Measurements from ENCODE around the gene MELTF.

The MELTF gene

DNA sequence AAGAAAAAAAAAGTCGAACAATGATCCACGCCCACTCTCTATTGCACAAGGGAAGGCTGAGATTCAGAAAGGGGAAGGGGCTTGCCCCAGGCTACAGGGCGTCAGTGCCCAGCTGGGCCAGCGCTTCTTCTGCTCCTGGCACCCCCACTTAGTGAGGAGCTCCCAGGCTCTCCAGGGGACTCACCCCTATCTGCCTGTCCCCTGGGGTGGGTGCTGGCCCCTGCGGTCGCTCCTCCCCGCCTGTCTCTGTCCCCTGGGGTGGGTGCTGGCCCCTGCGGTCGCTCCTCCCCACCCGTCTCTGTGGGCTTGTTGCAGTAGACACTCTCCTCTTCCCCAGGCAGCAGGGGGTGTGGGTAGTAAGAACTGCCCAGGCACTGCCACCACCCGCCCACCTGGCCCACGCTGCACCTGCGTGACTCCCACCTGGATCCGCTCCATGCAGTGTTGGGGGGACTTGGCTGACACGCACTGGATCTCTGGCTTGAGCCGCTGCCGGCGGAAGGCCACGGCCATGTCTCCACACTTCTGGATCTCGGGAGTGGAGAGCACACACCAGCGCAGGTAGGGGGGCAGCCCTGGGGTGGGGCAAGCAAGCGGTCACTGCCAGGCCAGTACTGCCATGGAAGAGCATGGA lies 14.6 kb downstream of the MELTF start:
- TF ChIP-seq POLR2AphosphoS5 (IDR thresholded peaks at IDR 0.05; ENCODE audit: low read depth, low read length) (no peak), SIN3A (IDR thresholded peaks at IDR 0.05; ENCODE audit: borderline replicate concordance, insufficient read depth, low read length) (no peak), FOXP2 (optimal IDR thresholded peaks at IDR 0.05; ENCODE audit: borderline replicate concordance, extremely low read depth, extremely low read length, insufficient read depth) (no peak), TAF1 (IDR thresholded peaks at IDR 0.05; ENCODE audit: borderline replicate concordance, insufficient read depth, low read length) (no peak)
- TF ChIP-seq, protein P1, sequence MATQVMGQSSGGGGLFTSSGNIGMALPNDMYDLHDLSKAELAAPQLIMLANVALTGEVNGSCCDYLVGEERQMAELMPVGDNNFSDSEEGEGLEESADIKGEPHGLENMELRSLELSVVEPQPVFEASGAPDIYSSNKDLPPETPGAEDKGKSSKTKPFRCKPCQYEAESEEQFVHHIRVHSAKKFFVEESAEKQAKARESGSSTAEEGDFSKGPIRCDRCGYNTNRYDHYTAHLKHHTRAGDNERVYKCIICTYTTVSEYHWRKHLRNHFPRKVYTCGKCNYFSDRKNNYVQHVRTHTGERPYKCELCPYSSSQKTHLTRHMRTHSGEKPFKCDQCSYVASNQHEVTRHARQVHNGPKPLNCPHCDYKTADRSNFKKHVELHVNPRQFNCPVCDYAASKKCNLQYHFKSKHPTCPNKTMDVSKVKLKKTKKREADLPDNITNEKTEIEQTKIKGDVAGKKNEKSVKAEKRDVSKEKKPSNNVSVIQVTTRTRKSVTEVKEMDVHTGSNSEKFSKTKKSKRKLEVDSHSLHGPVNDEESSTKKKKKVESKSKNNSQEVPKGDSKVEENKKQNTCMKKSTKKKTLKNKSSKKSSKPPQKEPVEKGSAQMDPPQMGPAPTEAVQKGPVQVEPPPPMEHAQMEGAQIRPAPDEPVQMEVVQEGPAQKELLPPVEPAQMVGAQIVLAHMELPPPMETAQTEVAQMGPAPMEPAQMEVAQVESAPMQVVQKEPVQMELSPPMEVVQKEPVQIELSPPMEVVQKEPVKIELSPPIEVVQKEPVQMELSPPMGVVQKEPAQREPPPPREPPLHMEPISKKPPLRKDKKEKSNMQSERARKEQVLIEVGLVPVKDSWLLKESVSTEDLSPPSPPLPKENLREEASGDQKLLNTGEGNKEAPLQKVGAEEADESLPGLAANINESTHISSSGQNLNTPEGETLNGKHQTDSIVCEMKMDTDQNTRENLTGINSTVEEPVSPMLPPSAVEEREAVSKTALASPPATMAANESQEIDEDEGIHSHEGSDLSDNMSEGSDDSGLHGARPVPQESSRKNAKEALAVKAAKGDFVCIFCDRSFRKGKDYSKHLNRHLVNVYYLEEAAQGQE (IDR thresholded peaks at IDR 0.05; ENCODE audit: insufficient read depth in 1 of 2, low read depth in 2 of 2, low read length in 2 of 2), result no peak

DNA sequence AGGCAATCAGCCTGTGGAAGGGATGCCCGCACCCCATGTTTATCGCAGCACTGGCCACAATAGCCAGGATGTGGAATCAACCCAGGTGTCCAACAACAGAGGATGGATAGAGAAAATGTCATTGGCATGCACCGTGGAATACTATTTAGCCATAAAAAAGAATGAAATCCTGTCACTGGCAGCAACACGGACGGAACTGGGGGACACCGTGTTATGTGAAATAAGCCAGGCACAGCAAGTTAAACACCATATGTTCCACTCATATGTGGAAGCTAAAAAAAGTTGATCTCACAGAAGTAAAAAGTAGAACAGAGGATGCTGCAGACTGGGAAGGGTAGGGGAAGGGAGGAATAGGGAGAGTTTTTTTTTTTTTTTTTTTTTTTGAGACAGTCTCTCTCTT lies 15.6 kb downstream of the MELTF start:
- no peak for TF ChIP-seq FOXP2 (optimal IDR thresholded peaks at IDR 0.05; ENCODE audit: borderline replicate concordance, extremely low read depth, extremely low read length, insufficient read depth)
- TF ChIP-seq, protein P1 (IDR thresholded peaks at IDR 0.05; ENCODE audit: insufficient read depth in 1 of 2, low read depth in 2 of 2, low read length in 2 of 2), result no peak
- no peak for TF ChIP-seq TAF1 (IDR thresholded peaks at IDR 0.05; ENCODE audit: borderline replicate concordance, insufficient read depth, low read length)
- no peak for TF ChIP-seq POLR2AphosphoS5 (IDR thresholded peaks at IDR 0.05; ENCODE audit: low read depth, low read length)
- TF ChIP-seq SIN3A (IDR thresholded peaks at IDR 0.05; ENCODE audit: borderline replicate concordance, insufficient read depth, low read length), result no peak

GRCh38 chr3:197012540-197012883 lies 17.1 kb downstream of the MELTF start:
- TF ChIP-seq, protein P1 (IDR thresholded peaks at IDR 0.05; ENCODE audit: insufficient read depth in 1 of 2, low read depth in 2 of 2, low read length in 2 of 2), result no peak
- TF ChIP-seq TAF1 (IDR thresholded peaks at IDR 0.05; ENCODE audit: borderline replicate concordance, insufficient read depth, low read length) (no peak), POLR2AphosphoS5 (IDR thresholded peaks at IDR 0.05; ENCODE audit: low read depth, low read length) (no peak), SIN3A (IDR thresholded peaks at IDR 0.05; ENCODE audit: borderline replicate concordance, insufficient read depth, low read length) (no peak), FOXP2 (optimal IDR thresholded peaks at IDR 0.05; ENCODE audit: borderline replicate concordance, extremely low read depth, extremely low read length, insufficient read depth) (no peak)

- TF ChIP-seq, protein P1 (IDR thresholded peaks at IDR 0.05; ENCODE audit: insufficient read depth in 1 of 2, low read depth in 2 of 2, low read length in 2 of 2), result no peak
- TF ChIP-seq SIN3A (IDR thresholded peaks at IDR 0.05; ENCODE audit: borderline replicate concordance, insufficient read depth, low read length) (no peak), TAF1 (IDR thresholded peaks at IDR 0.05; ENCODE audit: borderline replicate concordance, insufficient read depth, low read length) (no peak), POLR2AphosphoS5 (IDR thresholded peaks at IDR 0.05; ENCODE audit: low read depth, low read length) (no peak), FOXP2 (optimal IDR thresholded peaks at IDR 0.05; ENCODE audit: borderline replicate concordance, extremely low read depth, extremely low read length, insufficient read depth) (no peak)
Measured at GRCh38 chr3:197011780-197012539, 17.7 kb downstream of the MELTF start.
